ENCODE measurements around the gene ST3GAL5.

The ST3GAL5 gene

GRCh38 chr2:85787981-85788340 is 100.8 kb downstream of the ST3GAL5 start:
- no peak for FAIRE-seq

GRCh38 chr2:85787282-85787980 is 101.4 kb downstream of the ST3GAL5 start:
- no peak for FAIRE-seq

Measured in colon (tissue), 2 donors.